Progenitor cell of endocrine pancreas (in vitro differentiated cells): ENCODE data around the gene RNU6-9. TPM values are rescaled to one million over a fixed set of nuclear protein-coding genes. Genes with fewer than 3 reads are reported as not detected.
A peak's percentile ranks its signal among the peaks of the same experiment; 100 is the strongest.

Source experiments
- DNase-seq: peaks from one replicate; pipeline ENCODE4 v3.0.0; 2021; ENCODE audit warnings: low spot score; ENCODE audit not compliant: unreplicated experiment
- H3K27ac Mint-ChIP-seq: 2 replicates; pipeline ENCODE4 v1.8.0; 2021; ENCODE audit warnings: mild to moderate bottlenecking, moderate library complexity, mixed read lengths
- H3K27me3 Mint-ChIP-seq: 2 replicates; pipeline ENCODE4 v1.8.0; 2021; ENCODE audit warnings: mixed read lengths
- H3K36me3 Mint-ChIP-seq: 2 replicates; pipeline ENCODE4 v1.8.0; 2022; ENCODE audit warnings: mixed read lengths; ENCODE audit not compliant: insufficient read depth
- H3K4me1 Mint-ChIP-seq: 2 replicates; pipeline ENCODE4 v1.8.0; 2021; ENCODE audit warnings: low read depth, mixed read lengths
- H3K4me3 Mint-ChIP-seq: 2 replicates; pipeline ENCODE4 v1.8.0; 2021; ENCODE audit warnings: low read depth, mild to moderate bottlenecking, moderate library complexity, mixed read lengths
- H3K9me3 Mint-ChIP-seq: 2 replicates; pipeline ENCODE4 v1.8.0; 2021; ENCODE audit warnings: low read depth, mixed read lengths
- CTCF ChIP-seq: fragments of 200-600 bp; sonication (generic); IDR thresholded peaks from one replicate; pipeline ENCODE4 v1.5.0; 2021; ENCODE audit warnings: antibody characterized with exemption, mild to moderate bottlenecking; ENCODE audit not compliant: unreplicated experiment
- total RNA-seq: library from RNA; stranded (reverse); gene quantifications from 2 replicates; pipeline ENCODE4 v1.2.1, GENCODE V29; 2021

The RNU6-9 gene
- total RNA-seq, 1 donor from 2014 or later = not detected

- Mint-ChIP-seq H3K27me3 (peaks cover 6% of the 10 kb centered on the region), H3K4me3 (peak within 1 kb of the TSS; percentile 77), H3K36me3 (no peaks in the 10 kb centered on the region), H3K27ac (peak within 1 kb of the TSS; percentile 77), H3K9me3 (no peaks in the 10 kb centered on the region), H3K4me1 (peaks cover 8% of the 10 kb centered on the region)
- peak; percentile 62 for DNase-seq
- no peak for TF ChIP-seq CTCF
These were observed 19.9 kb downstream of the RNU6-9 start, which contains the start of gene R3HDM4 for GRCh38 chr19:913080-913748. Gene R3HDM4, minus strand, starts transcription at chr19:913219. Its CDS starts 62 bp downstream, at chr19:913157.

GRCh38 chr19:916645-917322 is 23.5 kb downstream of the RNU6-9 start:
- DNase-seq = no peak
- Mint-ChIP-seq H3K36me3 (no peaks in the 10 kb centered on the region), H3K4me1 (peaks cover 2% of the 10 kb centered on the region), H3K9me3 (no peaks in the 10 kb centered on the region), H3K4me3 (no peak overlapping the region), H3K27me3 (peaks cover 21% of the 10 kb centered on the region), H3K27ac (no peak overlapping the region)
- TF ChIP-seq CTCF = no peak

GRCh38 chr19:917323-918151 is 24.3 kb downstream of the RNU6-9 start, which contains the start of gene KISS1R:
Gene KISS1R, plus strand, starts transcription at chr19:917333. Its CDS starts 170 bp downstream, at chr19:917503.
- TF ChIP-seq CTCF = peak; percentile 84
- peak within 1 kb of the TSS; percentile 58 for H3K4me3 Mint-ChIP-seq
- H3K9me3 Mint-ChIP-seq = no peaks in the 10 kb centered on the region
- DNase-seq = peak; percentile 73
- peaks cover 24% of the 10 kb centered on the region for H3K27me3 Mint-ChIP-seq
- H3K36me3 Mint-ChIP-seq = no peaks in the 10 kb centered on the region
- no peak within 1 kb of the TSS for H3K27ac Mint-ChIP-seq
- peaks cover 4% of the 10 kb centered on the region for H3K4me1 Mint-ChIP-seq

GRCh38 chr19:918152-918437 is 24.8 kb downstream of the RNU6-9 start:
- Mint-ChIP-seq H3K27ac (no peak overlapping the region), H3K9me3 (no peaks in the 10 kb centered on the region), H3K4me3 (peak overlapping the region; percentile 58), H3K27me3 (peaks cover 24% of the 10 kb centered on the region), H3K36me3 (no peaks in the 10 kb centered on the region), H3K4me1 (peaks cover 4% of the 10 kb centered on the region)
- no peak for TF ChIP-seq CTCF
- DNase-seq = no peak
